OCI-LY7 (cell line): ENCODE measurements around the gene TMC8.

Source experiments
- EZH2phosphoT487 ChIP-seq: fragments of 200-600 bp; sonication (generic); IDR thresholded peaks from 2 replicates; pipeline ENCODE4 v1.6.1; 2018; ENCODE audit warnings: low read depth, borderline replicate concordance, mild to moderate bottlenecking, mixed run types, antibody characterized with exemption, low read length, moderate library complexity, mixed read lengths
- TF ChIP-seq, protein P1 (sequence below): fragments of 200-600 bp; sonication (generic); conservative IDR thresholded peaks from 2 replicates; pipeline ENCODE4 v1.5.1; 2014; ENCODE audit warnings: mild to moderate bottlenecking, antibody characterized with exemption, low read length, moderate library complexity, mixed read lengths

DNA sequence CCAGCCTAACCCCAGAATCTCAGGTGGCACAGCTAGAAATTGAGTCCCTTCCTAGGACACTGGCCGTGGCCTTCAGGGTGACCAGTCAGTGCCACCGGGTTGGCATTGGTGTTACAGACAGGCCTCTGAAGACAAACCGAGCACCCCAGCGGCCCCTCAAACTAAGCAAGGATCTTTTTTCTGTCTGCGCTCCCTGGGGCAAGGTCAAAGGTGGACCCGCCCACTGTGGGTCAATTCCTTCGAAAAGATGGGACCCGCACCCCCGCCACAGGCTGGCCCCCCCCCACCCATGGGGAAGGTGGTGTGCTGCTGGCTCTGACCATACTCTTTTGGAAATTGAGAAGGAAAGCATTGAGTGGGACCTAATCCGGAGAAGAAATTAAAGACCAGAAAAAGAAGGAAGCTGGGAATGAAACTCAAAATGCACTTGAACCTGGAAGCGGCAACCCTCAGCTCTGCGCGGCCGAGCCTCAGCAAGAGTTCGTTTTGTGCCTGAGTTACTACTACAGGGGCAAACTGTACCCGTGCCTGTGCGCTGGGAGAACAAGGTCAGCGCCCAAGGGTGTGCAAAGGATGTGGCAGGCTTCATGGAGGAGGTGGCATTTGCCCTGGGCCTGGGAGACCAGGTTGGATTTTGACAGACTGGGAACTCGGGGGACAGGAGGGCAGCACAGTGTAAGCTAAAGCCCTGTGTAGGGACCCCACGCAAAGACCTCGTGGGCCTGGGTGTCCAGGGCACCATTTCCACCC, 22.4 kb upstream of the TMC8 start:
- TF ChIP-seq, protein P1, sequence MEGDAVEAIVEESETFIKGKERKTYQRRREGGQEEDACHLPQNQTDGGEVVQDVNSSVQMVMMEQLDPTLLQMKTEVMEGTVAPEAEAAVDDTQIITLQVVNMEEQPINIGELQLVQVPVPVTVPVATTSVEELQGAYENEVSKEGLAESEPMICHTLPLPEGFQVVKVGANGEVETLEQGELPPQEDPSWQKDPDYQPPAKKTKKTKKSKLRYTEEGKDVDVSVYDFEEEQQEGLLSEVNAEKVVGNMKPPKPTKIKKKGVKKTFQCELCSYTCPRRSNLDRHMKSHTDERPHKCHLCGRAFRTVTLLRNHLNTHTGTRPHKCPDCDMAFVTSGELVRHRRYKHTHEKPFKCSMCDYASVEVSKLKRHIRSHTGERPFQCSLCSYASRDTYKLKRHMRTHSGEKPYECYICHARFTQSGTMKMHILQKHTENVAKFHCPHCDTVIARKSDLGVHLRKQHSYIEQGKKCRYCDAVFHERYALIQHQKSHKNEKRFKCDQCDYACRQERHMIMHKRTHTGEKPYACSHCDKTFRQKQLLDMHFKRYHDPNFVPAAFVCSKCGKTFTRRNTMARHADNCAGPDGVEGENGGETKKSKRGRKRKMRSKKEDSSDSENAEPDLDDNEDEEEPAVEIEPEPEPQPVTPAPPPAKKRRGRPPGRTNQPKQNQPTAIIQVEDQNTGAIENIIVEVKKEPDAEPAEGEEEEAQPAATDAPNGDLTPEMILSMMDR: no peak
- TF ChIP-seq EZH2phosphoT487: no peak
